ENCODE measurements around the gene MICAL3.
"Not testable (repeated sequence)": the region's sequence is repeated elsewhere in the genome, so short reads cannot be mapped to it uniquely, and the experiment has no call there.

The MICAL3 gene

DNA sequence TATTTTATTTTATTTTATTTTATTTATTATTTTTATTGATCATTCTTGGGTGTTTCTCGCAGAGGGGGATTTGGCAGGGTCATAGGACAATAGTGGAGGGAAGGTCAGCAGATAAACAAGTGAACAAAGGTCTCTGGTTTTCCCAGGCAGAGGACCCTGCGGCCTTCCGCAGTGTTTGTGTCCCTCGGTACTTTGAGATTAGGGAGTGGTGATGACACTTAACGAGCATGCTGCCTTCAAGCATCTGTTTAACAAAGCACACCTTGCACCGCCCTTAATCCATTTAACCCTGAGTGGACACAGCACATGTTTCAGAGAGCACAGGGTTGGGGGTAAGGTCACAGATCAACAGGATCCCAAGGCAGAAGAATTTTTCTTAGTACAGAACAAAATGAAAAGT is 16.5 kb upstream of the MICAL3 start:
- in situ Hi-C loops (cut with HindIII; ENCODE audit: low pct_ligation_motif_present, low pct_unique_long_range_greater_than_20kb, low sequenced_read_pairs); DNase-seq: not testable (repeated sequence)

DNA sequence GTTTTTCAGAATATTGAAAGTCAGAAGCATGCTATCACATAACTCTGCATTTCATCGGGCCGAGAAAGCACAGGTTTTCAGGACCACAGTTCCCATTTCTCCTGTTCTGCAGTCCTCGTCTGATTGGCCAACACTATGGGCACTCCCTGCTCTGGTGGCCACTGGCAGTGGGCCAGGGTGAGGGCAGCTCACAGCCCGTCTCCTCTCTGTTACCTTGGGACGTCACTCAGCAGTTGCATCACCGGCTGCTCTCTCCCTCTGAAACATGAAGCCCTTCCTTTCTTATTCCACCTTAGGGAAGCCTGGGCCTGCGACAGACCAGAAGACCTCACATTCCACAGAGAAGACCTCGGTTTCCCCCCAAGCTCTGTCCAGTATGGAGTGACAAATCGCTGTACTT is 11.4 kb upstream of the MICAL3 start:
- DNase-seq = no peak
- in situ Hi-C loops (cut with HindIII; ENCODE audit: low pct_ligation_motif_present, low pct_unique_long_range_greater_than_20kb, low sequenced_read_pairs) = no loop called here

DNA sequence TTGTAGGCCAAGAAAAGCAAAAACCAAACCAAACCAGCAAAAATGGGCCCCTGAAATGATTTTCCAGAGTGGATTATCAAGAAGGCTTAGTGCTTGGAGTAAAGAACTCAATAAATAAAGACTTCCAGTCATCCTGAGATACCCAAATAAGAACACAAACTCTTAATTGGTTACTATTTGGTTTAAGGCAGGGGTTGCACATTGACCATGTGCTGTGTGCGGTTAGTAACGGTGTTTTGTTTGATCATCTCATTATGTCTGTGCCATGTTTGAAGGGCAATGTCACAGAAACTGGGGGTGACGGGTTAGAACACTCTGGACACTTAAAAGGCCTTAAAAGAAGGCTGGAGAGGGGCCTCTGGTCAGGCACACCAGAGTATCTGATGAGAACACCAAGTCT is 9.7 kb upstream of the MICAL3 start:
- in situ Hi-C loops (cut with HindIII; ENCODE audit: low pct_ligation_motif_present, low pct_unique_long_range_greater_than_20kb, low sequenced_read_pairs) = no loop called here
- DNase-seq = no peak

DNA sequence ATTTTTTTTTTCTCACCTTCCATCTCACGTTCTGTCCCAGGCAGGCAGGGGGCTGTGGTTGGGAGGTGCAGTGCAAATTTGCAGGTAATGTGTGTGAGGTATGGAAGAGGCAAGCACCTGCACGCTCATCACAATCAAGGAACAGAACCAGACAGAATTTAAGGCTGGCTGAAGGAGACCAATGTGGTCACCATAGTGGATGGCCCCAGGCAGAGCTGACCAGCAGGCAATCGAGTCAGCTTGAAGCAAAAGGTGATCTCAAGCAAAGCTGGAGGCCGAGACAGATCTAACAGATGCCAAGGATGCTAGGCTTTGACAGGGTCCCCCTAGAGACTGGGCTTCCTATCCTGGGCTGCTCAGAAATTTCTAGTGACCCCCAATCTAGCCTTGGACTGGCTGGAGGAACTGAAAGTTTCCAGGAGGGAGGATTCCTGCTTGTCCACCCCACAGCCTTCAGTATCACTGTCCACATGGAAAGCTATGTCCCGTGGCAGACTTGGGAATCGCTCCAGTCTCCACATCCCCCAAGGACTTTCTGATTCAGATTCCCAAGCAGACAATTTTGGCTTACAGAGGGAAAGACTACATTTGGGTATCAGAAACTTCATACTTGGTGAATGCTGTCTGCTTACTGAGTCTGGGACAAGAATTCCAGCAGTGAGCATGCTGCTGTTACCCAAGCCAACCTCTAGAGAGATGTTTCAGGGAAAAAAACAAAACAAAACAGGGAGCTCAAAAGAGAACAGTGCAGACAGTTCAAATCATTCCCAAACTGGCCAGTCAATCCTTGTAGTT is 9.0 kb upstream of the MICAL3 start:
- in situ Hi-C loops (cut with HindIII; ENCODE audit: low pct_ligation_motif_present, low pct_unique_long_range_greater_than_20kb, low sequenced_read_pairs) = no loop called here
- peak; percentile 41 for DNase-seq

DNA sequence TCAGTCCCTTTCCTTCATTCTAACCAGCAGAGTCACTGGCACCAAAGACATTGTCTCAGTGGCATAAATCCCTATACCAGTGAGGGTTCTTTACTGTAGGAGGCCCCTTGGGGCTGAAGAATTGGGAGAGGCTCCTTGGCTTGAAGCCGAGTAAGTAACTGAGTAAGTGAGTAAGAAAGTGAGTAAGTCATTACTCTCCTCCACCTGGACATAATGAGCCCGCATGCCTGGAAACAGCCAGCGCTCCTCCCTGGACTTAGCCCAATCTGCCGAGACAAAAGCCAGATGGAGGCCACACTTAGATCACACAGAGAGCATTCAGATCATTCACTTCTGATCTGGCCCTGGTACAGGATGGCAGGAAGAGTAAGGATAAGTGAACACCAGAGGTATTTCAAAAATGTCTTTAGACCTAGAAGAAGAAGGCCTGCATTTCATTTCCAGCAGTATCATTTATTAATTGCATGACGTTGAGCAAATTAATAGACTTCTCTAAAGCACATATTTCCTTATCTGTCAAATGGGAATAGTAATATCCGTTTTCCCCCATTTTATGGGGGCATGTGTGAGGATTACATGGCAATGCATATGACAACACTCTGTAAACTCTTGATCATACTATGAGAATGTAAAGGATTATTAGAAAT is 8.2 kb upstream of the MICAL3 start:
- in situ Hi-C loops (cut with HindIII; ENCODE audit: low pct_ligation_motif_present, low pct_unique_long_range_greater_than_20kb, low sequenced_read_pairs) = no loop called here
- DNase-seq = peak; percentile 86

DNA sequence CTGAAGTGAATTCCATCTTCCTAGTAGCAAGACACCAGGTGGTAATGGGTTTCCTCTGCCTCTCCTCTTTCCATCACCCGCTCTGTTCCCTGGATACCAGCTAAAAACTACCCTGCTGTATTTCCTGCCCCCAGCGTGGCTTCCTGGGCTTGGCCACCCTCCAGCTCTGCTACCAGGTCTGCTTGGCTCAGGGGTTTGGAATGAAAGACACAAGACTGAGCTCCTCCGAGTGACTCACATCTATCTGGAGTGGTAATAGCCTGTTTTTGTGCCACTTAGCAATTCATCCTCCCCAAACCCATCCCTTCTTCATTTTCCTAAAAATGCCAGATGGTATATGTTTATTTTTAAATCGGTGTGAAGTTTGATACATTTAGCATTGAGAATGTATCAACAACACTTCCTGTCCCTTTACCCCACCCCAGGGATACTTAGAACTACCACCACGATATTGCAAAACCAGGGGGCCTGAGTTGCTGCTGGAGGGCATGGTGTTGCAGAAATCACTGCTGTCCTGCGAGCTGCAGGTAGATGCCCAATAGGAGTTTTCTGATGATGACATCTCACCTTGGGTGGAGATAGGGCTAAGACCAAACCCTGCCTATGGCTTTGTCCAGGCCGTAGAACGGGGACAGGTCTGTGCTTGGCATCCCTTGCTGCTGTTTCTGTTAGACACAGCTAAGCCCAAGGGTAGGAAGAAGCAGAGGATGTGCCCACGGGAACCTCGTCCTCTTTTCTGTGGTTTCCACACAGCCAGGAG is 7.5 kb upstream of the MICAL3 start:
- in situ Hi-C loops (cut with HindIII; ENCODE audit: low pct_ligation_motif_present, low pct_unique_long_range_greater_than_20kb, low sequenced_read_pairs) = no loop called here
- peak; percentile 97 for DNase-seq

DNA sequence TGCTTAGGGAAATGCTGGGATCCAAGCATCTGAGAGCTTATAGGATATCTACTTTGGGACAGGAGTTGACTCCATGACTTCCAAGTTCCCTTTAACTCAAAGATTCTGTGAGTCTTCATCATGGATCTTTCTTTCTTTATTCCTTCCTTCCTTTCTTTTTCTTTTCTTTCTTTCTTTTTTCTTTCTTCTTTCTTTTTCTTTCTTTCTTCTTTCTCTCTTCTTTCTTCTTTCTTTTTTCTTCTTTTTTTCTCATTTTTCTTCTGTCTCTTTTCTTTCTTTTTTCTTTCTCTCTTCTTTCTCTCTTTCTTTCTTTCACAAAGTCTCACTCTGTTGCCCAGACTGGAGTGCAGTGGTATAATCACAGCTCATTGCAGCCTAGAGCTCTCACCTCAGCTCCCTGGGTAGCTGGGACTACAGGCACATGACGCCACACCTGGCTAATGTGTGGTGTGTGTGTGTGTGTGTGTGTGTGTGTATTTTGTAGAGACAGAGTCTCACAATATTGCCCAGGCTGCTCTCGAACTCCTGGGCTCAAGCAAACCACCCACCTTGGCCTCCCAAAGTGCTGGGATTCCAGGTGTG is 5.4 kb upstream of the MICAL3 start:
- no peak for DNase-seq
- in situ Hi-C loops (cut with HindIII; ENCODE audit: low pct_ligation_motif_present, low pct_unique_long_range_greater_than_20kb, low sequenced_read_pairs) = no loop called here

DNA sequence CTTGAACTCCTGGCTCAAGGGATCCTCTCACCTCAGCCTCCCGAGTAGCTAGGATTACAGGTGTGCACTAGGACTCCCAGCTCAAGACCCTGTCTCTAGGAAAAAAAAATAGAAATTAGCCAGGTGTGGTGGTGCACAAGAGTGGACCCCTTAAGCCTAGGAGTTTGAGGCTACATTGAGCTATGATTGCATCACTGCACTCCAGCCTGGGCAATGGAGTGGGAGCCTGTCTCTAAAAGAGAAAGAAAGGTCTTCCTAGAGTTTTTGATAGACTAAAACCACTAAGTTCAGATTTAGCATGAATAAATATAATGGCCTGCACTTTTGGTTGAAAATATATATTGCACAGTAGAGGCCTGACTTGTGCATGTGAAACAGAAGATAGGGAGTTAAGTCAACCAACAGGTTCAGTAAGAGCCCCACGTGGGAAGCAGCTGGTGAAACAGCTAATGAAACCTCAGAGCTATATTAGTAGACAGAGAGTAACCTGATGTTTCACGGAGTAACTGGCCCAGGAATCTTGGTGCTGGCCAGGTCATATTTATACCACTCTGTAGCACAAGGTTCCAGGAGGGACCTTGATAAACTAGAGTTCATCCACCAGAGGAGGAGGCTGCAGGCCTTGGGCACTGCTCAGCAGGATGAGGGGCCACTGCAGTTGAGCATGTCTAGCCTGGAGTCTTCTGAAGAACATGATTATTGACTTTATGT is 4.6 kb upstream of the MICAL3 start:
- DNase-seq = no peak
- in situ Hi-C loops (cut with HindIII; ENCODE audit: low pct_ligation_motif_present, low pct_unique_long_range_greater_than_20kb, low sequenced_read_pairs) = no loop called here

DNA sequence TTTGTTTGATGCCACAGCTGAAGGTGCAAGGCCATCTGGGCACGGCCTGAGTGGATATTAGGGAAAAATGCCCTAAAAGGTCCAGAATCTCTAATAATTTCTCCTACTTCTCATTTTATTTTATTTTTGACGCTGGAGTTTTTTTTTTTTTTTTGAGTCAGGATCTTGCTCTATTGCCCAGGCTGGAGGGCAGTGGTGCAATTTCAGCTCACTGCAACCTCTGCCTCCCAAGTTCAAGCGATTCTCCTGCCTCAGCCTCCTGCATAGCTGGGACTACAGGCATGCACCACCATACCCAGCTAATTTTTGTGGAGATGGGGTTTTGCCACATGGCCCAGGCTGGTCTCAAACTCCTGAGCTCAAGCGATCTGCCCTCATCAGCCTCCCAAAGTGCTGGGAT is 1.5 kb upstream of the MICAL3 start:
- in situ Hi-C loops (cut with HindIII; ENCODE audit: low pct_ligation_motif_present, low pct_unique_long_range_greater_than_20kb, low sequenced_read_pairs); DNase-seq: not testable (repeated sequence)

DNA sequence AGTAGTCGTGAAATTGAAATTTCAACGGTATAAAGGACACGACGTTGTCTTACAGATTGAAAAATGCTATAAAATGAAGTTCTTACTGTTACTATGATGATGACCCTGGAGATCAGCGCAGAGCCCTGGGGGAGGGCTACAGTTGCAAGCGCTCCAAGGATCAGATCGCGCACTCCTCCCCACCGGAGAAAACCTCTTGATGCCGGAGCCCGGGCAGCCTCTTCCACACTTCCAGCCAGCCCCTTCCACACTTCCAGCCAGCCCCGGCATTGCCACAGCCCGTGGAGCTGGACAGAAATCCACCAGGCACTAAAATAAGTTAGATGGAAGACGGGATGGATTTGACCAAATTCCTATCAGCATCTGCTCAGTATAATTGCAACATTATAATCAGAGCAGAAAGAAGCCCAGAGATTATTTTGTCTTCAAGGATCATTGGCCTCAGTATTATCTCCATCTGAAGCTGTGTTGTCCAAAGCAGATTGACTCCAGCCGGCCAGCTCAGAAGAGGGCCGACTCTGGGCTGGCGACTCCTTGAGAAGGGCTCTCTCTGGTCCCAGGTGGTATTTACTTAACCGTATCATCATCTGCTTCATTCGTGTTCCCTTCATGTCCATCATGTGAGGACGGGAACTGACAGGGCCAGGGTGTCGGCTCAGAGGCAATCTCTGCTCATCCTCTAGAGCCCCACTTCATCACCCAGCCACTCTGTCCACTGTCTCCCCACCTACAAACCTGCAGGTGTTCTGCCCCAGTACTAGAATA is 777 bp upstream of the MICAL3 start:
- no peak for DNase-seq
- in situ Hi-C loops (cut with HindIII; ENCODE audit: low pct_ligation_motif_present, low pct_unique_long_range_greater_than_20kb, low sequenced_read_pairs) = no loop called here

DNA sequence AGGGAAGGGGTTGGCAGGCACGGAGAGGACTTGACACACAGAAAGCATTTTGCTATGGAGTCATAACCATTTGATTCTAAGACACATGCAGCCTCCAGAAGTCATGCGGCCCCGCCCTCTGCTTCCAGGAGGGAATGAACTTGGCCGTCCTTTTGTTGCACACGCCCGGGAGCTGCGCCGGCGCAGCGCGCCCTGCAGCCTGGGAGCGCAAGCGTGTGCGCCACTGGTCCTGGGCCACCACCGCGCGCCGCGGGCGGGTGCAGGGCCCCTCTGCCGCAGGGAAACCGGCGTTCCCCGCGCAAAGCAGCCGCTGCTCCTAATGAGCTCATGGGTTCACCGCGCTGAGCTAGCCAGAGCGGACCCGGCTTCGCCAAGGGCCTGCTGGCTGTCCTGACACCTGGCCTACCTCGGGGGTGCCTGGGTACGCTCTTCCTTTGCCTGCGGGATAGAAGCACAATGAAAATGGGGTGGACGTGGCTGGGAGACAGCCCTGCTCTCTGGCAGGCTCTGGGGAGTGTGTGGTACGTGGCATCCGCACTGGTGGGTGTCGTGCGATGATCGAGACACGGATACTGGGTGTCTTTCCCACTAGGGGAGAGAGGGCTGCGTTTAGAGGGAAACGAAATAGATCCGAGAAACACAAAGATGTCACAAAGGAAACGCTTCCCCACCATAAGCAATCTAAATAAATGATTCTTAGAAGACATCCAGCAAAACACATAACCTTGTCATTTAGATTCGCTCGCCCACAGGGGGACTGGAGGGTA is 669 bp downstream of the MICAL3 start:
- in situ Hi-C loops (cut with HindIII; ENCODE audit: low pct_ligation_motif_present, low pct_unique_long_range_greater_than_20kb, low sequenced_read_pairs) = no loop called here
- DNase-seq = peak; percentile 80

DNA sequence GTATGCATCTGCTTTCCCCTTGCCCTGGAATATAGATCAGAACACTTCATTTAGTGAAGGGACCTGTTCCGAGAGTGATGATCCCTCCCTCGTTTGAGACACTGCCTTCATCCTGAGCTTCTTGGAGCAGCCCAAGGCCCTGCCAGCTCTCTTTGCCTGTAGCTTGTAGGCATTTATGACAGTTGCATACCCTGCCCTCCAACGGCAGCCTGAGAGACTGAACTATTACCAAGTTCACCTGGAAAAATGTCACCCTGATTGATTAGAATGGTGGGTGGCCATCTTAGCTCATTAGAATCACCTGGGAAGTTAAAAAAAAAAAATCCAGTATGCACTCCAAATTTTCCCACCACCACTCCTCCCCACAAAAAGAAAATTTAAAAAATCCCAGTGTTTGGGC is 1.5 kb downstream of the MICAL3 start:
- in situ Hi-C loops (cut with HindIII; ENCODE audit: low pct_ligation_motif_present, low pct_unique_long_range_greater_than_20kb, low sequenced_read_pairs) = no loop called here

DNA sequence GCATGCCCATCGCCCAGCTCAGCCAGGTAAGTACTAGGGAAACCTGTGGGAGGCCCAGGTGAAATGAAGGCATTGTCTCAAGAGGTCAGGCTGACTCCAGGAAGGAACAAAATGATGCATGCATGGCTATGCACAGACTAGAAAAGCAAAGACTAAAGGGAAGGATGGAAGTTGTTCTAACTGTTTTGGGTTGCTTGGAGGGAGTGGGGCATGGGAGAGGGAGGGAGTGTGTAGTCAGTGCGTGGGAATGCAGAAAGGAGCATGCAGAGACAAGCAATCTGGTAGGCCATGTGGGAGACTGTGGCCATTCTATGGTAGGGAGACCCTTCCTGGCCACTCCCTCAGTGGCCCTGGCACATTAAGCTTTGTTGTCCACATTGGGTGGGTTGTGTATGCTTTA is 2.9 kb downstream of the MICAL3 start:
- no peak for DNase-seq
- in situ Hi-C loops (cut with HindIII; ENCODE audit: low pct_ligation_motif_present, low pct_unique_long_range_greater_than_20kb, low sequenced_read_pairs) = no loop called here

More for the DNA sequence above, 1.5 kb downstream of the MICAL3 start:
- no peak for DNase-seq

DNA sequence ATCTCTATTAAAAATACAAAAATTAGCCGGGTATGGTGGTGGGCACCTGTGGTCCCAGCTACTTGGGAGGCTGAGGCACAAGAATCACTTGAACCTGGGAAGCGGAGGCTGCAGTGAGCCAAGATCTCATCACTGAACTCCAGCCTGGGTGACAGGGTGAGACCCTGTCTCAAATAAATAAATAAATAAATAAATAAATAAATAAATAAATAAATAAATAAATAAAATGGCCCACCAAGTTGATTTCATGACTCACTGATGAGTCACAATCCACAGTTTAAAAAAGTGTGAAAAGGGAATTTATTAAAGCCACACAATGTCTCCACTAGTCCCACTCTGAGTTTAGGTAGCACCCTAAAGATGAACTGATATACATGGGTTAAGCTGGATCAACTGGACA is 3.6 kb downstream of the MICAL3 start:
- in situ Hi-C loops (cut with HindIII; ENCODE audit: low pct_ligation_motif_present, low pct_unique_long_range_greater_than_20kb, low sequenced_read_pairs) = not testable (repeated sequence)

DNA sequence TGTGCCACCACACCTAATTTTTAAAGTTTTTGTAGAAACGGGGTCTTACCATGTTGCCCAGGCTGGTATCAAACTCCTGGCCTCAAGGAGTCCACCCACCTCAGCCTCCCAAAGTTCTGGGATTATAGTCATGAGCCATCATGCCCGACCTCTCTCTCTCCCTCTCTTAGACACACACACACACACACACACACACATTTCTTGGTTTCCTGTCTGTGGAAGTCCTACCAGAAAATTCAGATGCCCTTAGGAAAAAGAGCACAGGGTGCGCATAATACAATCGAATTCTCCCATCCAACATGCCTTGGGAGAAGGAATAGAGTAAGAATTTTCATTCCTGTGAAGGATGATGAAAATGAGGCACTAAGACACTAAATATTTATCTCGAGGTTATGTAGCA is 10.4 kb downstream of the MICAL3 start:
- DNase-seq = no peak

More for the DNA sequence above, 3.6 kb downstream of the MICAL3 start:
- not testable (repeated sequence) for DNase-seq

DNA sequence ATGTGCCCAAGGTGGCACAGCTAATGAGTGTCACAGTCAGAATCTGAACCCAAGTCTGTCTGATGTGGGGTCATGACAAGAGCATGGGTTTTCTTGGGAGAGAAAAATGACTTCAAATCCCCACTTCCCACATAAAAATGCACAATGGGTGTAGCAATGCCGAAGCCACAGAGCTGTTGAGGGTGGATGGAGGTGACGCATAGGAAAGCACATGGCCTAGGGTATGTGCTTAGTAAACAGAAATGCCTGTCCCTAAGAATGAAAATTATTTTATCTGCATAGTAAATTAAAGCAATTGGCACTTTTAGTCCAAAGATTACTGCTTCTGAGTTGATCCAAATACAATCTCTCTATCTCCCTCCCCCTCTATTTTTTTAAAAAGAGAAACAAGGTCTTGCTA is 10.9 kb downstream of the MICAL3 start:
- no peak for DNase-seq
- in situ Hi-C loops (cut with HindIII; ENCODE audit: low pct_ligation_motif_present, low pct_unique_long_range_greater_than_20kb, low sequenced_read_pairs) = no loop called here

More for the DNA sequence above, 10.4 kb downstream of the MICAL3 start:
- in situ Hi-C loops (cut with HindIII; ENCODE audit: low pct_ligation_motif_present, low pct_unique_long_range_greater_than_20kb, low sequenced_read_pairs) = no loop called here

DNA sequence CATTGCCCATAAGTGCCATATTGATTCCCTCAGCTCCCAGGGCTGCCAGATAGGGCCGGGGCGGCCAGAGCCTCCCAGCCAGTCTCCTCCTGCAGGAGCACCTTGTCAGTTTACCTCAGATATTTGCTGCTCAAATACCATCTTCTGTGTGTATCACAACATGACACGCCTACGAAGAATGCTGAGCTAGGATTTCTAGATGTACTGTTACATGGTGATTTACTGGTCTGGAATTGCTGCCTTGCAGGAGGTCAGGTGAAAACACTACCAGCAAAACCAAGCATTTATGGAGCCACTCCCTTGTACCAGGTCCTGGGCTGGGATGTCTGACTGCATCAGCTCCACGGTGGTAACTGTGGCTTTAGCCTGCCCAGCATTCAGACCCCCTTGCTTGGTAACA is 11.8 kb downstream of the MICAL3 start:
- in situ Hi-C loops (cut with HindIII; ENCODE audit: low pct_ligation_motif_present, low pct_unique_long_range_greater_than_20kb, low sequenced_read_pairs) = no loop called here
- peak; percentile 62 for DNase-seq

Measured in ACHN (cell line).